Measurements from ENCODE around the gene RHBDF1.

DNA sequence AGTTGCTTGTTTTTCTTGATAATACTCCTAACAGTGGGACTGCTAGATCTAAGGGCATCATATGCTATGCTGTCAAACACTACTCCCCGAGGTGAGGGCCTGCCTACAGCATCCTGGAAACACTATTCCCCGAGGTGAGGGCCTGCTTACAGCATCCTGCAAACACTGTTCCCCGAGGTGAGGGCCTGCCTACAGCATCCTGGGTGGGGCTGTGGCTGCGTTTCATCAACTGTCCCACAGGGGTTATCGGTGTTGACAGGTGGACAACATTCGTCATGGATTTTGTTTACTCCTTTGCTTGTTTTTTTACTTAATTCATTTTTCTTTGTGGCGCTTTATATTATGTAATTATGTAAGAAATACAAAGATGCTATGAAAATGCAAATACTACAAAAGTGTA is 43.6 kb upstream of the RHBDF1 start:
- TF ChIP-seq CTCF (IDR thresholded peaks at IDR 0.05; ENCODE audit: low read depth, low read length) (no peak), EZH2phosphoT487 (IDR thresholded peaks at IDR 0.05; ENCODE audit: low read depth) (no peak)

Data from OCI-LY3 (cell line).